Measurements from ENCODE around the gene ATAD3A.

ATAD3A gene

DNA sequence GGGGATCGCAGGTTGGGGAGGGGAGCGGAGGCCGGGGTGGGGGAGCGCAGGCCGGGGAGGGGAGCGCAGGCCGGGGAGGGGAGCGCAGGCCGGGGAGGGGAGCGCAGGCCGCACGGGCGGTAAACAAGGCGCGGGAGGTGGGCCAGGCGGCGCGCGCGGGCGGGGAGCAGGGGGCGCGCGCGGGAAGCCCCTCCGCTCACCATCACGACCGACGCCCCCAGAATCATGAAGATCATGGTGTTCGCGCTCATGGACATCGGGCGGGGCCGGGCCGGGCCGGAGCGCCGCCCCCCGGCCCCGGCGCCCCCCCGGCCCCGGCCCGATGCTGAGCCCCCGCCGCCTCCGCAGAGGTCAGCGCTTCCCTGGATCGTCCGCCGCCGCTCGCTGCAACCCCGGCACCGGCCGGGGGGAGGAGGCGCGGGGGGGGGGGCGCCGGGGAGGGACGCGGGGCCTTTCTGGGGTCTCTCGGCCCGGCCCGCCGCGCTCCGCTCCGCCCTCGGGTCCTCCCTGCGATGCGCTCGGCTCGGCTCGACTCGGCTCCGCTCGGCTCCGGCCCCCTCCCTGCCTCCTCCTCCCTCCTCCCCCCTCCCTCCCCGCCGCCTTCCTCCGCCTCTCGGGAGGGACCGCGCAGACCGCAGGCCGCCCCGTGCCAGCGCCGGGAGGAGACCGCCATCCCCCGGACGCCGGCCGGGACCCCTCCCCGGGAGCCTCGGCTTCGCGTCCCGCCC is 28.3 kb downstream of the ATAD3A start, which contains the start of gene TMEM240:
Gene TMEM240 (minus strand): TSS at position 535 of the 728 bp plus-strand sequence. CDS start 278 bp downstream, at position 257.
- DNase-seq (ENCODE audit: low read depth) = peak; percentile 50

DNA sequence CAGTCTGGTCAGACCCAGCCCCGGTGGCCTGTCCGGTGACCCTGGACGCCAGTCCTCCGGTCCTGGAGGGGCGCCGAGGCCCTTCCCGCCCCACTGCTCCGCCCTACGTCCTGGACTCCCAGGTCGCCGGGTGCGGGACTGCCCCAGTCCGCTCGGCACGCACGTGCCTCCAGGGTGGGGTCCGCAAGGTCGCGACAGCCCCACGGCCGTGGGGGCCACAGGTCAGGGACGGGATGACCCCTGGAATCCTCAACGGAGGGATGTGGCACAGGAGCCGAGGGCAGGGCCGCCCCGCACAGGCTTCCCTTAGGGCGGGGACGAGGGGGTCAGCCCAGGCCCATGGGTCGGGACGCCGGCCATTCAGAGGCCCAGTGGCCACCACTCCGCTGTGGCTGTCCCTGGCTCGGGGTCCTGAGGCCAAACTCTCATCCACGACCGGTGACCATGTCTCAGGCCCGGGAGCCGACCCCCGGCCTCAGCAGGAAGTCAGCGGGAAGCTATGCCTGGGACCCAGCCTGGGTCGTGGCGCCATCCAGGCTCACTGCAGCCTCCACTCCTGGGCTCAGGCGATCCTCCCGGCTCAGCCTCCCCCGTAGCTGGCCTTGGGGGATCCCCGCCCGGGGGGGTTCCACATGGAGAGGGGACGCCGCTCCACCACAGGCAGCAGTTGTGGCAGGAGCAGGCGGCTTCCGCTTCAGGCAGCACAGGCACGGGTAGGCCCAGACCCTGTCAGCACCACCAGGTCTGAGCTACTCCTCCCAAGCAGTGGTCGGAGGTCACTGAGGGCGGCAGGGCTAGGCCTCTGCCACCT is 29.1 kb downstream of the ATAD3A start:
- no peak for DNase-seq (ENCODE audit: low read depth)

DNA sequence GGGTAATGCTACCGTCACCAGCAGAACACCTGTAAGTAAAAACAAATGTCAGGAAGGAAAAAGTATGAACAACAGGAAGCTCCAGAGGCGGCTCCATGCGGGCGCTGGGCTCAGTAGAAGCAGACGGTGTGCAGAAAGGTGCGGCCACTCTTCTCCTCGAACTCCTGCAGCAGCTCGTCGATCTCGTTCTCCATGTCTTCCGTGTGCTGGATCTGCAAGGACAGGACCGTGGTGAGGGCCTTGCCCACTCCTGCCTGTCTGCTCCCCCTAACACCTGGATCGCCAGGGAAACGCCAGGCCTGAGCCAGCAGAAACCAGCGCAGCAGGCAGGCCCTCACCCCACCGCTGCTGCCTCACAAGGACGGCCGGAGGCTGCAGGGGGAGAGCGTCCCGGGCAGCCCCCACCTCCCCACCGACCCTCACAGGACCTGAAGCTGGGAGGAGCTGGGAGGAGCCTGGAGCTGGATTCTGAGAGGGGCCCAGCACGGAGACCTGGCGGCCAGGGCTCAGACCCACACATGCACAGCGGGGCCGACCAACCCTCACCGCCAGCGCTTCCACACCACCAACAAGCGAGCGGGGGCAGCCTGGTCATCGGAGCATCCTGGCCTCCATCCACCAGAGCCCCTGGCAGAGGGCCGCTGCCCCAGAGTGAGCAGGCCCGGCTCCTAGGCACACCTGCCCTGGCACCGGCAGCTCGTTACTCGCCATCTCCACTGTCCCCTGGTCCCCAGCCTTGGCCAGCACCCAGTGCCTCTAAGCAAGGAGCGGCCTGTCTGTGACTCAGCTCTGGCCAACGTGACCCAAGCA is 30.2 kb downstream of the ATAD3A start:
- no peak for DNase-seq (ENCODE audit: low read depth)

DNA sequence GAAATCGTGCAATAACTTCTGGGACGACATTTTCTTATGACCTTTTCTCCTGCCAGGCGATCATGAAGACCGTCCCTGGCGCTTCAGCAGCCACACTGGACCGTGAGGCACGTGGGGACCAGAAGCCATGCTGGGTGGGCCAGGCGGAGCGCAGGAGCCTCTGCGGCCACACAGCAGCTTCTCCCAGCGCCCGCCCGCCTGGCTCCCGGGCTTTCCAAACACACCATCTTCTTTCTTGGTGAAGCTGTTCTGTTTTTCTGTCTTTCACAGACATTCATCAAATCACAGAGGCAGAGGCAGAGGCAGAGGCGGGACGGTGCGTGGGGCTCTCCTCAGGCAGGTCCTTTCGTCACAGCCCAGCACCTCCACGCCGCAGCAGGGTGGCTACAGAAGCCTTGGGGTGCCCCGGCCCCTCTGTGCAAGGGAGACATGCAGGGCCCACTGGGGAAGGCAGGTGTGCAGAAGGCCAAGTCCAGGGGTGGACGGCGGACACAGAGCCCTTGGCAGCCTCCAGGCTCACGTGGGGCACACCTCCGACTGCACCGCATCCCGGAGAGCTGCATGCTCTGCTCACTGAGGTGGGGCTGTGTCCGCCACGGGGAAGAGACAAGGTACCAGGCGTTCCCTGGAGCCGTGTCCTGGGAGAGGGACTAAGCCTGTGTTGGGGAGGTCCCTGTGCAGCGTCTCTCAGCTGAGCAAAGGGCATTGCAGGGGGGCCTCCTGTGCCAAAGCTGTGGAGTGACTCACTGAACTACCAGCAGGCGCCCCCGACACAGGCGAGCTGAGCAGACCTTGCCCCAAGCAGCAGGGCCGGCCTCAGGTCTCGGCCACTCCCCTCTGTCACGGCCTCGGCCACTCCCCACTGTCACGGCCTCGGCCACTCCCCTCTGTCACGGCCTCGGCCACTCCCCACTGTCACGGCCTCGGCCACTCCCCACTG is 31.1 kb downstream of the ATAD3A start:
- DNase-seq (ENCODE audit: low read depth) = no peak

DNA sequence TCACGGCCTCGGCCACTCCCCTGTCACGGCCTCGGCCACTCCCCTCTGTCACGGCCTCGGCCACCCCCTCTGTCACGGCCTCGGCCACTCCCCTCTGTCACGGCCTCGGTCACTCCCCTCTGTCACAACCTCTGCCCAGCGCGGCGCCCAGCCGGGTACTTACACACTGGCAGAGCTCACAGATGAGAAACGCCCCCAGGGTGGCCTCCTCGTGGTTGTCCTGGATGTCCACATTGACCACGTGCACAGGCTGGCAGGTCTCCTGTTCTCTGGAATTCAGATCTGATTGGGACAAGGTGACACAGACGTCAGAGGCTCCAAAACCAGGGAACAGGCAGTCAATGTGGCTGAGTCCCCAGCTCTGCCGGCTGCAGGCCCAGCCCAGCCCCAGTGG is 31.7 kb downstream of the ATAD3A start:
- DNase-seq (ENCODE audit: low read depth) = no peak

DNA sequence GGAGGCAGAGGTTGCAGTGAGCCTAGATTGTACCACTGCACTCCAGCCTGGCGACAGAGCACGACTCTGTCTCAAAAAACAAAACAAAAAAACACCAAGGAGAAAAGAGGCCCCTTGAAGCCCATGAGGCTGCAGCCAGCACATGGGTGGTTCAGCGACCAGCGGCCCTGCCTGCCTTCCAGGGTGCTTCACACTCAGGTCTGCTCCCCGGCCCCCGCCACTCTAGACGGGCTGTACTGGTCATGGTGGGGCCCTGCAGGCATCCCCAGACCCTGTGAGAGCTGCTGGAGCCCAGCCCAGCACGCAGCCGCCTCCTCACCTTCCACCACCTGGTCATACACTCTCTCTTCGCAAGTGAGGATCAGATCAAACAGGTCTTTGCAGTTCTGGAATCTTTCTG is 32.6 kb downstream of the ATAD3A start:
- DNase-seq (ENCODE audit: low read depth) = no peak

DNA sequence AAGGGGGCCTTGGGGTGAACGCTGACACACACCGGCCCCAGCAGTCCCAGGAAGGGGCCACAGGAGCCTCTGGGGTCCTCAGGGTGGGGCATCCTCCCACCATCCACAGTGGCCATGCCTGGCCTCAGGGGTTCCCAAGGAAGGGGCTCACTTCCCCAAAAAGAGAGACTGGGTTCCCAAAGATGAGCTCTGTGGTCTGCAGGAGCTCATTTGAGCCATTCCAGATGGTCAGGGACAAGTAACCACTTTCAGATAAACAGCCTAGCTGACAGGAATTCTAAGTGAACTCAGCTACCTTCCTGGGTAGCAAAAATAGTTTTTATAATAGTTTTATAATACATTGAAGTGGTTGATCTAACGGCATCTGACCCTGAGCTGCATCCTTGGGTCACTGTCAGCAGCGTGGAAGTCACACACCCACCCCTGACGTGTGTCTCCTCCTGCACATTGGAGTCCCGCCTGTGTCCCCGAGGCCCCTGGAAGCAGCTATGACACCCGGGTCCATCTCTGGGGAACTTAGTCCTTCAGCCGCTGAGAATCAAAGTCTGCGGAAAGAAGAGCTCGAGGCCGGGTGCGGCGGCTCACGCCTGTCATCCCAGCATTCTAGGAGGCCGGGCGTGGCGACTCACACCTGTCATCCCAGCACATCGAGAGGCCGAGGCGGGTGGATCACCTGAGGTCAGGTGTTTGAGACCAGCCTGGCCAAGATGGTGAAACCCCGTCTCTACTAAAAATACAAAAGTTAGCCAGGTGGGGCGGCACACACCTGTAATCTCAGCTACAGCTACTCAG is 34.2 kb downstream of the ATAD3A start:
- no peak for DNase-seq (ENCODE audit: low read depth)

DNA sequence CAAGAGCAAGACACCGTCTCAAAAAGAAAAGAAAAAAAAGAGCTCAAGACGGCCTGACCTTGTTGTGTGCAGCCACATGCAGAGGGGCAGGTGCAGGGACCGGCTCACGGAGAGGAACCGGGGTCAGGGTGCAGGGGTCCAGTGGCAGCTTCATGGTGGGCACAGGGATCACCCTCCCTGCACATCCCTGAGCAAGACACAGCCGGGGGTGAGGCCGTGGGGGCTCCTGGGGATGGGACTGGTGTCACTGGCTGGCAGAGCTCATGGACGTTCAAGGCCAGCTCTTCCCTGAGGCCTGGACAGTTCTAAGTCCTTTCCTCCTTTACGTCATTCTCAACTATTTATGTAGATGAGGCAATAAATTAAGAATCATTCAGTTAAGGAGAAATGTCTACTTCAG is 35.0 kb downstream of the ATAD3A start:
- no peak for DNase-seq (ENCODE audit: low read depth)

DNA sequence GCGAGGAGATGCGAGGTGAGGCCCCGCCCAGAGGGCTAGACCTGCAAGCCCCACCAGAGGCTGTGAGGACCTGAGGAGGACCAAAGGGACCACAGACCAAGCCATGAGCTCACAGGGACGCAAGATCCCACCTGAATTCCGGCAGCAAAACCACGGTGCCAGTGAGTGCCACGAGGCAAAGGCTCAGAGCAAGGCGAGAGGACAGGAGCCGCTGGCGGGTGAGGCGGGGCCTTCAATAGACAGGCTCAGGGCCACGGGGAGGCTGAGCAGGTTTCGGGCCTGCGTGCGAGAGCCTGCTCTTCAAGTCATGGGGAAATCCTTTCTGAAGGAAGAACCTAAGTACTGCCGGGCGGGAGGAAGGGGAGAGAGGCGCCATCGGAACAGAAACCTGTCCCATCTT is 35.5 kb downstream of the ATAD3A start:
- no peak for DNase-seq (ENCODE audit: low read depth)

DNA sequence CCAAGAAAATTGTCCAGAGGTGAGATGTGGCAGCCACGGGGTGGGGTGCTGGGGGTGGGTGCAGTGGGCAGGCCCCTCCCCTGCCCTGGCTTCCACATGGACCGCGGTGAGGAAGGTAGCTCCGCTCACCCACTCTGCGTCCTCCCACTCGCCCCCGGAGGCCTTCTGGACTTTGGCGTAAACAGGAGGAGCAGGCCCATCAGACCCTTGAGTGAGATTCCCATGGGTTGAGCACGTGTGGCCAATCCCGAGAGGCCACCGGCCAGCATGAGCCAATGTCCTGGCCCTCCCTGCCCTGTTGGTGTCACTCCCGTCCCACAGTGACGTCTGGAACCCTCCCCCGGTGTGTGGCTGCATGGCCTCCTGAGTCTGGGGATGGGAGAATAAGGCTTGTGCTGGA is 36.6 kb downstream of the ATAD3A start:
- no peak for DNase-seq (ENCODE audit: low read depth)

DNA sequence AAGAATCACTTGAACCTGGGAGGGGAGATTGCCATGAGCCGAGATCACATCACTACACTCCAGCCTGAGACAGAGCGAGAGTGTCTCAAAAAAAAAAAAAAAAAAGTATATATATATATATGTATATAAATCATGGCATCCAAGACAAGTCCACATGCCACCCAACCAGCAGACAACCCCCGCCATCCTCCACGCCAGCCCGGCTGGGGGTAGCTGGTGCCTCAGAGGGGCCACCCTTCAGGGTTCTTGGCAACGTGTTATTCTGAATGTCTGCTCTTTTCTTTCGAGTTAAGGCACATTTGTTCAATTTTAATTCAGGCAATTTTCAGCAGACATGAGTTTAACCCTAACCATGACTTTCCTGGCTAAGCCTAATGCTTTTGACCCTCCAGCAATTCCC is 38.1 kb downstream of the ATAD3A start:
- no peak for DNase-seq (ENCODE audit: low read depth)

DNA sequence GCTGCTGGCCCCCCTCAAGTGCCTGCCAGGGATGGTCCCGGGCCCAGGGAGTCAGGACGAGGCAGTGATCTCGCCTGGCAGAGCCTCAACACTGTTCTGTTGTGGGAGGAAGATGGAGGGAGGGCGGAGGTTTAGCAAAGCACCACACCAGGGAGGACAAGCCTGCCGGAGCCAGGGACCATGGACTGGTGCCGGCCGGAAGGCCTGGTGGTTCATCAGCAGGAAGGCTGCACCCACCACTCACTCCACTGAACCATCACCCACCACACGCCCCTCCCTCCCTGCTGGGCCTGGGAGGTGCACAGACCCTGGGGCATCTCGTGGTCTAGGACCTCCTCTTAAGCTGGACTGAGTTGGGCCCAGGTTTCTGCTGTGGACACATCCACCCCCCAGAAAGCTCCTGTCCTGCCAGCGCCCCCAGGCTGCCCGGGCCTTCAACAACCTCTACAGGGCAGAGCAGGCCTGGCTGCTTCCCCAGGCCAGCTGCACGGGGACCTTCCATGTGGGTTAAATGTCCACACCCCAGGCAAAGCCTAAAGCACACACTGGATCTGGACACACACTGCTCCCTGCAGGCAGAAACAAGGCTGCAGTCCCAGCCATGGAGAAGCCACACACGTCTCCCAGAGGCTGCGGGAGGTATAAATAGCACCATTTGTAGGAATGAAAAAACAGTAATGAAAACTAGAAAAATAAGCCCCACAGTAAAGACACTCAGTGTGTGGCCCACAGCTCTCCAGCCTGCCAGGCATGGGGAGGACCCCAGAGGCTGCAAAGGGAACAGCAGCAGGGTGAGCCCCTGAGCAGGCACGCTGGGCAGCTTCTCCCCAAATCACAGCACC is 38.9 kb downstream of the ATAD3A start:
- DNase-seq (ENCODE audit: low read depth) = no peak

DNA sequence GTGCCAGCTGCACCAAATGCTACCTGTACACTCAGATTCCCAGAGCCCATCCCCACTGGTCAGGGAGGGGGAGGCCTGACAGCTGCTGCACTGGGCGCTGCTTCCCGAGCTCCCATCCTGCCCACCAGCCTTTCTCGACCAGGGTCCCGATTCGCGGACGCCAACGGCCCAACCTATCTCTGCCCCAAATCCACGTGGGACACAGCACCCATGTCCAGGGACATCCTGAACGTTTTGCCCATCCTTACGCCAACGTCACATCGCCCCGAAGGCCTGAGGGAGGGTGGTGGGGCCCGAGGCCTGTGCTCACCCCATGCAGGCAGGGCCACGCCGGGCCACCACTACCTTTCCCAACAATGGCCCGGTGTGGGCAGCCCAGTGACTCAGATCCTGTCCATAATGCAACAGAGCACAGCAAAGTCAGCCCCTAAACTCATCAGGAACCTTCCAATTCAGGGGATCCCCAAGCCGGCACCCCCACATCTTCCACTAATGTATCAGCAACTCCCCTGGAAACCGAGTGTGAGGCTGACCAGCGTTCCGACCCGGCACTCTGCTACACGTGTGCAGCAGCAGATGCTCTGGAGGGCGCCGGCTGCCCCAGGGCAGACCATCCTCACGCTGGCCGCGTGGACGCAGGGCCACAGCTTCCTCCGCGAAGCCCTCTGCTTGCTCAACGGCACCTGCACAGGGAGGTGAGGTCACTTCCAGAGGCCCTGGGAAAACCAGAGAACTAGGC is 39.7 kb downstream of the ATAD3A start:
- no peak for DNase-seq (ENCODE audit: low read depth)

DNA sequence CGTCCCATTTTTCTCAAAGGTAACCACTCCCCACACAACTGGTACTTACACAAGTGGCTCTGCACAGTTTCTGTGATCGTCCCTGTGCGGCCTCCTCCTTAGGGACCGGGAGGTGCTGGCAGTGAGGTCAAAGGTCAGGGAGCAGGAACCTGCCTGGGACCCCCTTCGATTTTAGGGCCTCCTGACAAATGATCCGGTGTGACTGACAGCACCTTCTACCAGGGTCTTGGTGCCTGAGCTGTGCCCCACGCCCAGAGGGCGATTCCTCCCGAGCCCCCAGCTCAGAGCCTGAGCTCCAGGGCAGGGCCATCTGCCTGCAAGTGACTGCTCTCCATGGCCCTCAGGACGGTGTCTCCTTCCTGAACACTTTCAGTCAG is 40.3 kb downstream of the ATAD3A start:
- no peak for DNase-seq (ENCODE audit: low read depth)

DNA sequence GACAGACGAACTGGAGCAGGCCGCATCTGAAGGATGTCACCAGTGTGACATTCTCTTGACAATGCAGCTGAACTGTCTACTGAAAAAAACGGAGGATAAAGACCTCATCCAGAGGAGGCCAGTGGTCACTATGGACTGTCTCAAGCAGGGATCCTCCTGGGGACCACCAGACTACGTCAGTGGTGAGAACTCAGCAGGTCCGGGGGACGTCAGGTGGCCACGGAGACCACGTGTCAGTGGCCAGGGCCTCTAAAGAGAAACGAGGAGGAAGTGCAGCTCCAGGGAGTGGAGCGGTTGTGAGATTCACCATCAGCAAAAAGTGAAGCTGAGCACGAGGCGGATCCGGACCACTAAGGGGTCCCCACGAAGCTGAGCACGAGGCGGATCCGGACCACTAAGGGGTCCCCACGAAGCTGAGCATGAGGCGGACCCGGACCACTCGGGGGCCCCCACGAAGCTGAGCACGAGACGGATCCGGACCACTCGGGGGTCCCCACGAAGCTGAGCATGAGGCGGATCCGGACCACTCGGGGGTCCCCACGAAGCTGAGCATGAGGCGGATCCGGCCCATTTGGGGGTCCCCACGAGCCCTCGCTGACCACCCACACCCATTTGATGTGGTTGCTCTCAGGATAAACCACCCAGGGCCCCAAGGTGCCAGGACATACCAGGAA is 42.0 kb downstream of the ATAD3A start:
- no peak for DNase-seq (ENCODE audit: low read depth)

DNA sequence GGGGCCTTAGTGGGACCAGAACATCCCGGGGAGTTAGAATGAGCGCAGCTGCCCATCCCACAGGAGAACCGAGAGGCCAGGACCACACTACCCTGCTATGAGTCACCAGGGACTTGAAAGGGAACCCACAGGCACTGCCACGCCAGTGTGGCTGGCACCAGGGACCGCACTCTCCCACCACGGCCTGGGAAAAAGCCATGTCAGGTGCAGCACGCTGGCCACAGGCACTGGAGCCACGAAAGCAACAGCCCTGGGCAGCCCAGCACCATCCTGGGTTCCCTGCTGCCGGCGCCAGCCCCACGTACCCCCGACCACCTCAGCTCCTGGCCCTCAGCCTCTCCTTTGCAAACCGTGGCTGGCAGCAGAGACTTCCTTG is 42.6 kb downstream of the ATAD3A start:
- DNase-seq (ENCODE audit: low read depth) = no peak

DNA sequence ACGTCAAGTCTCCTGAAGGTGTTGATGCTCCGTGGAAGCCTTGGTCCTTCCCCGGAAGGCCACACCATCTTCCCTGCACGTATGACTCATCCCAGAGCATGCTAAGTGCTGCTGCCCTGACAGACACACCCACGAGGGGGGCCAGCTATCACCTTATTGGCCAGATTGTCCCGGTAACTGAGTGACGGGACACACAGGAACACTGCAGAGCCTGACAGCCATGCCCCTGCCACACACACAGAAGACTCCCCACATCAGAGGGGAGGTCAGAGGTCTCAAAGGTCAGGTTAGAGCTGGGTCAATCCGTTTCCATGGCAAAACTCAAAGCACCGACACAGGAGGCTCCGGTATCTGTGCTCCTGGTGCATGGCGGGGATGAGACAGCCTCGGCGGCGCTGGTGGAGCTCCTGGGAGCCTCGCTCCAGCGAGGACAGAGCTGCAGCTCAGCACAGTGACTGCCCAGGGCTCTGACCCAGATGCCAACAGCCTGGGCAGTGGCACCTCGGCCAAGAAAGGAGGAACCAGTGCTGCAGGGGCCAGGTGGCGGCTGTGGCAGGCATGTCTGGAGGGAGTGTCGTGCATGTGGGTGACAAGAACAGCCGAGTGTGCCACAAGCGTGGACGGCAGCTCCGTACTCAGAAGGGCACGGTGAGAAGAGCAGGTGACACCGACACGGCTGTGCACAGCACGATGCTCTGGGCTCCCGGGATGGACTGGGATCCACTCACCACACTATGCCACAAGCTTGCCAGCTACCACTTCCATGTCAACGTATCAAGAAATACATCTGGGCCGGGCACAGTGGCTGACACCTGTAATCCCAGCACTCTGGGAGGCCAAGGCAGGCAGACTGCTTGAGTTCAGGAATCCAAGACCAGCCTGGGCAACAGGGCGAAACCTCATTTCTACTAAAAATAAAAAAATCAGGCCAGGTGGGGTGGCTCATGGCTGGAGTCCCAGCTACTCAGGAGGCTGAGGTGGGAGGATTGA is 43.3 kb downstream of the ATAD3A start:
- DNase-seq (ENCODE audit: low read depth) = no peak
